NCI-H446 treated with DMSO at 0.1 percent for 48 hours (cell line): ENCODE data around the gene LAP3.

Experiments
- DNase-seq: peaks from one replicate; lab custom pipeline; 2025; lab: John Stamatoyannopoulos, UW

The LAP3 gene

GRCh38 chr4:17619416-17620105 is 42.6 kb downstream of the LAP3 start:
- no peak for DNase-seq

- no peak for DNase-seq
Measured at GRCh38 chr4:17623451-17624001, 46.5 kb downstream of the LAP3 start.

DNA sequence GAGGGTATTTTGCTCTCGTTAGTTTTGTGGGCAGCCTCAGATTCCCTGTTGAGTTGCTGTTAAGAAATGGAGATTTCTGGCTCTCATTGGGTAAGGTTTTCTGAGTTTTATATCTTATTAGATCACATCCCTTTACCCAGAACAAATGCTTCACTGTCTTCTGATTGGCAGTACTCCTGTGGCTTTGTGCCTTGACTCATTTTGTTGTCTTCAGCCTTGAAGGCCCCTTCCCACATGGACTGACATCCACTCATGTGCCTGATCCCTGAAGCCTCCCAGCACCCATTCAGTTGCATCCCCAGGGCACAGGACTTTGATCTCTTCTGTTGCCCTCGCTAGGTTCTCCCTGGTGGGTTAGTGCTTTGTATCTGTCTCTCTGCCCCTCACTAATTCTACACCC is 47.8 kb downstream of the LAP3 start:
- DNase-seq, result no peak

DNA sequence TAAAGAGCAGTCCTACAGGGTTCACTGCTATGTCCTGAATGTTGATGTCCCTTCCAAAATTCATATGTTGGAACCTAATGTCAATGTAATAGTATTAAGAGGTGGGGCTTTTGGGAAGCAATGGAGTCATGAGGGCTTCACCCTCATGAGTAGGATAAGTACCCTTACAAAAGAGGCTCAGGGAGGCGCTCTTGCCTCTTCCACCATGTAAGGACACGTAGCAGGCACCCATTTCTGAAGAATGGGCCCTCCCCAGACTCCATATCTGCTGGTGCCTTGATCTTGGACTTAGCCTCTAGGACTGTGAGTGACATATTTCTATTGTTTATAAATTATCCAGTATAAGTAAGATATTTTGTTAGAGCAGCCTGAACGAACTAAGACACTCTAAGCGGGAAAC is 53.2 kb downstream of the LAP3 start:
- no peak for DNase-seq

GRCh38 chr4:17633600-17633999 is 56.6 kb downstream of the LAP3 start:
- DNase-seq, result no peak

DNA sequence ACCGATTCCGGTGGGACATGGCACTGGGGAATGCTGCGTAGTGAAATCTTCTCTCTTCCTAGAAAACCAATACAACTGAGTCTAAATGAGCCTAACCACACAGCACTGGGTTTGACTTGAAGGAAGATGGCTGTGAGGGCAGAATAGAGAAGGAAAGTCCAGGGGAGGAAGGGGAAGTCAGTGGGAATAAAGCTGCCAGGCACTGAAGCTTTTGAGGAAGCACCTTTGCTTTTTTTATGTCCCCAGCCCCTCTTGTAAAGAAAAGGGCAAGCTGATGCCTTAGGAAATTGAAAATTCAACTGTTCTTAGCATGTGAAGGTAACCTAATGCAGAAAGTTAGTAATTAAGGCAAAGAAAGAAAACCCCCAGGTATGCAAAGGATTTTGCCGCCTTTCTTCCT is 58.1 kb downstream of the LAP3 start:
- no peak for DNase-seq

- DNase-seq, result no peak
Measured at GRCh38 chr4:17636341-17636695, 59.3 kb downstream of the LAP3 start.

- DNase-seq, result peak; percentile 27
Measured at GRCh38 chr4:17636696-17637622, 60.0 kb downstream of the LAP3 start.

GRCh38 chr4:17639136-17639535 is 62.1 kb downstream of the LAP3 start:
- no peak for DNase-seq

DNA sequence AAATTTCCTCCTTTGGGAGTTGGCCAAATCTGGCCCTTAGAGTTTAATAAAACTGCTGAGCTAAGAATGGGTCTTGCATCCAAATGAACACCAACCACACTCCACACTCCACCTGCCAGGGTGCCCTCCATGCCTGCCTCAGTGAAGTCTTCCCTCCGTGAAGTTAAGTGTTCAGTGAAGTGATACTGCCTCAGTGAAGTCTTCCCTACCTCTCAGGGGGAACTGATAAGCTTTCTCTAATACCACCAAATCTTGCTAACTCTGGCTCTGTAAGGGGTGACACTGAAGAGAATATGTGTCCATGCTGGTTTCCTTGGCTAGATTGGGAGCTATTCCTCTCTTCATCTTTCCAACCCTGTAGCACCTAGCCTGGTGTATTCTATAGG is 65.4 kb downstream of the LAP3 start:
- DNase-seq, result no peak

GRCh38 chr4:17646693-17647092 is 69.7 kb downstream of the LAP3 start:
- DNase-seq, result no peak

GRCh38 chr4:17647176-17647806 is 70.3 kb downstream of the LAP3 start:
- no peak for DNase-seq

GRCh38 chr4:17647927-17648326 is 70.9 kb downstream of the LAP3 start:
- no peak for DNase-seq

DNA sequence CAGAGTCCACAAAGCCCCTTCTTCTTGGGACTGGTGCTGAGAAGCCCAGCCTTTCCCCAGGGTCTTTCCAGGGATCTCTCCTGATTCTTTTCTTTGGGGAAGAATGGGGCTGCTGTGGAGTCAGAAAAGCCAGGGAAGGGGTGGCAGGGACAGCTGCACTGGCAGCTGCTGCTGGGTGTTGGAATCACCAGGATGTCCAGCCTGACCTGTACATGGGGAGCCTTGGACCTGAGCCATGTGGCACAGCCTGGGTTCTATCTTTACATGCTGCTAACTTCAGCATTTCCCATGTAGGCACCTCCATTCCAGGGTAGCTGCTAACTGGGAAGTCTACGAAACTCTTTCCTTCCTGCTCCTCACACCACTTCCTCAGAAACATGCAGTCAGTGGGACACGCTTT is 73.4 kb downstream of the LAP3 start:
- no peak for DNase-seq

DNA sequence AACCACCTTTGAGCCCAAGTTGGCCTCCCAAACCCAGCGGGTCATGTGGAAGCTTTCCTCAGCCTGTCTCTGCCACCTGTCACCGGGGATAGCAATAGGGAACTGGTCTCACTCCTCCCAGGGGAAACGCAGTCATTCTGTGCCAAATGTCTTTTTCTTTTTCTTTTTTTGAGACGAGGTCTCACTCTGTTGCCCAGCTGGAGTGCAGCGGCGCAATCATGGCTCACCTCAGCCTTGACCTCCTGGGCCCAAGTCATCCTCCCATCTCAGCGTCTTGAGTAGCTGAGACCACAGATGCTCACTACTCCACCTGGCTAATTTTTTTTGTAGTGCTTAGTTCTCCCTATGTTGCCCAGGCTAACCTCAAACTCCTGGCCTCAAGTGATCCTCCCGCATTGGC is 77.7 kb downstream of the LAP3 start:
- no peak for DNase-seq

- no peak for DNase-seq
Measured at GRCh38 chr4:17657090-17657489, 80.1 kb downstream of the LAP3 start.
